Stimulated activated CD8-positive, alpha-beta memory T cell treated with anti-CD3 and anti-CD28 coated beads, Interleukin-12 subunit alpha, Interleukin-12 subunit beta, amount 100 ng/mL, for 24 hours (primary cell): ENCODE measurements around the gene EIF4G3.
"Not testable (repeated sequence)": the region's sequence is repeated elsewhere in the genome, so short reads cannot be mapped to it uniquely, and the experiment has no call there.

ENCODE experiments used
- DNase-seq: peaks from one replicate; pipeline ENCODE4 v3.0.0-alpha.2; 2020; ENCODE audit errors: extremely low read depth

The EIF4G3 gene

GRCh38 chr1:21032741-21033140, 144.0 kb downstream of the EIF4G3 start:
- no peak for DNase-seq

- no peak for DNase-seq
These were observed 146.5 kb downstream of the EIF4G3 start for GRCh38 chr1:21030181-21030580.

GRCh38 chr1:21028520-21029145, 148.1 kb downstream of the EIF4G3 start:
- no peak for DNase-seq

GRCh38 chr1:21027805-21028204, 148.9 kb downstream of the EIF4G3 start:
- DNase-seq: no peak

- no peak for DNase-seq
These were observed 151.8 kb downstream of the EIF4G3 start for GRCh38 chr1:21024918-21025317.

GRCh38 chr1:21024136-21024896, 152.4 kb downstream of the EIF4G3 start:
- DNase-seq: not testable (repeated sequence)

GRCh38 chr1:21022279-21023040, 154.2 kb downstream of the EIF4G3 start:
- DNase-seq: no peak

- DNase-seq: no peak
These were observed 155.4 kb downstream of the EIF4G3 start for GRCh38 chr1:21021311-21021710.

- no peak for DNase-seq
These were observed 156.5 kb downstream of the EIF4G3 start for GRCh38 chr1:21020151-21020550.

- DNase-seq: no peak
These were observed 158.0 kb downstream of the EIF4G3 start for GRCh38 chr1:21018673-21019072.

GRCh38 chr1:21013510-21013909, 163.2 kb downstream of the EIF4G3 start:
- DNase-seq: no peak

GRCh38 chr1:21012937-21013336, 163.8 kb downstream of the EIF4G3 start:
- DNase-seq: no peak

GRCh38 chr1:21007876-21008275, 168.8 kb downstream of the EIF4G3 start:
- DNase-seq: no peak

GRCh38 chr1:21005466-21006239, 171.0 kb downstream of the EIF4G3 start:
- DNase-seq: no peak

GRCh38 chr1:21003281-21004045, 173.2 kb downstream of the EIF4G3 start:
- no peak for DNase-seq

- no peak for DNase-seq
These were observed 175.7 kb downstream of the EIF4G3 start for GRCh38 chr1:21001042-21001441.

GRCh38 chr1:21000245-21000594, 176.5 kb downstream of the EIF4G3 start:
- DNase-seq: no peak

GRCh38 chr1:20999525-21000244, 177.0 kb downstream of the EIF4G3 start:
- no peak for DNase-seq

- no peak for DNase-seq
These were observed 177.9 kb downstream of the EIF4G3 start for GRCh38 chr1:20998826-20999225.

GRCh38 chr1:20997602-20998224, 179.0 kb downstream of the EIF4G3 start:
- no peak for DNase-seq
